H1 (cell line): ENCODE measurements around the gene FAM184B. TPM values are rescaled to one million over a fixed set of nuclear protein-coding genes. Genes with fewer than 3 reads are reported as not detected.

Experiments used
- CTCF ChIA-PET: fragments of 300-600 bp; sonication (Branson Sonifier 250); formaldehyde crosslinking; loops from one replicate; lab custom pipeline; 2021; ENCODE audit not compliant: partially characterized antibody; lab: Charles Lee
- POLR2A ChIA-PET: fragments of 300-600 bp; sonication (Branson Sonifier 250); formaldehyde crosslinking; loops from one replicate; lab custom pipeline; 2021; ENCODE audit warnings: inconsistent platforms; ENCODE audit not compliant: partially characterized antibody; lab: Charles Lee
- DNase-seq, 2 experiments: peaks; one replicate each; pipeline versions ENCODE4 v3.0.0 to v3.0.0-alpha.2; 2010 to 2022; ENCODE audit warnings: low spot score in 2 of 2, low read depth in 1 of 2, mixed read lengths in 1 of 2
- FAIRE-seq: peaks from 2 replicates; lab custom pipeline; 2011; peaks lifted over from hg19 to GRCh38; lab: Jason Lieb, UNC
- H2AFZ ChIP-seq: 2 replicates; pipeline ENCODE4 v1.8.1; 2012; ENCODE audit warnings: low read length, inconsistent platforms
- H2AK5ac ChIP-seq: 2 replicates; pipeline ENCODE4 v1.6.1; 2013; ENCODE audit warnings: low read depth, low read length
- H2BK120ac ChIP-seq: replicated peaks from 2 replicates; pipeline ENCODE3; 2013; ENCODE audit warnings: low read depth, low read length, inconsistent platforms
- H2BK12ac ChIP-seq: 2 replicates; pipeline ENCODE4 v1.6.1; 2013; ENCODE audit warnings: low read depth, low read length
- H2BK15ac ChIP-seq: 2 replicates; pipeline ENCODE4 v1.6.1; 2013; ENCODE audit warnings: low read length
- H2BK20ac ChIP-seq: 2 replicates; pipeline ENCODE4 v1.6.1; 2013; ENCODE audit warnings: low read length
- H2BK5ac ChIP-seq: 2 replicates; pipeline ENCODE4 v1.6.1; 2013; ENCODE audit warnings: low read depth, low read length
- H3K14ac ChIP-seq: 2 replicates; pipeline ENCODE4 v1.6.1; 2013; ENCODE audit warnings: inconsistent platforms; ENCODE audit not compliant: insufficient read length
- H3K18ac ChIP-seq: 2 replicates; pipeline ENCODE4 v1.6.1; 2013; ENCODE audit warnings: low read length; ENCODE audit errors: extremely low read depth
- H3K23ac ChIP-seq: 2 replicates; pipeline ENCODE4 v1.6.1; 2013; ENCODE audit warnings: inconsistent platforms; ENCODE audit not compliant: insufficient read length
- H3K23me2 ChIP-seq: 2 replicates; pipeline ENCODE4 v1.6.1; 2013; ENCODE audit warnings: low read depth, low read length
- H3K27ac ChIP-seq: 2 replicates; pipeline ENCODE4 v1.6.1; 2011; ENCODE audit warnings: low read depth, low read length, inconsistent platforms
- H3K27me3 ChIP-seq, 4 experiments: replicated peaks in 1 of 4; 1 replicate in 1 of 4; 2 replicates in 3 of 4; pipeline versions ENCODE4 v1.6.1 to v1.8.1; 2011 to 2013; ENCODE audit warnings: low read length in 3 of 4, mild to moderate bottlenecking in 3 of 4, inconsistent platforms in 2 of 4, mixed read lengths in 2 of 4, moderate library complexity in 1 of 4; ENCODE audit not compliant: control insufficient read depth in 3 of 4, insufficient read depth in 3 of 4; ENCODE audit errors: extremely low read depth in 1 of 4
- H3K36me3 ChIP-seq, 4 experiments: 2 replicates each; pipeline versions ENCODE4 v1.6.1 to v1.8.1; 2011 to 2013; ENCODE audit warnings: mild to moderate bottlenecking in 4 of 4, low read length in 3 of 4, moderate library complexity in 2 of 4, control low read depth in 1 of 4, inconsistent platforms in 1 of 4; ENCODE audit not compliant: insufficient read depth in 4 of 4, control insufficient read depth in 2 of 4
- H3K4ac ChIP-seq: replicated peaks from 2 replicates; pipeline ENCODE3; 2013; ENCODE audit warnings: low read length, low read depth, mixed read lengths, inconsistent platforms; ENCODE audit not compliant: insufficient read length
- H3K4me1 ChIP-seq, 4 experiments: replicated peaks in 1 of 4; 1 replicate in 1 of 4; 2 replicates in 3 of 4; pipeline versions ENCODE4 v1.6.1 to v1.8.1; 2011 to 2013; ENCODE audit warnings: low read length in 3 of 4, inconsistent platforms in 2 of 4, mixed read lengths in 1 of 4; ENCODE audit not compliant: insufficient read depth in 4 of 4, control insufficient read depth in 3 of 4
- H3K4me2 ChIP-seq, 2 experiments: 2 replicates each; pipeline versions ENCODE4 v1.6.1 to v1.8.1; 2011 to 2013; ENCODE audit warnings: low read depth in 2 of 2, low read length in 2 of 2, control low read depth in 1 of 2, inconsistent platforms in 1 of 2, mild to moderate bottlenecking in 1 of 2; ENCODE audit not compliant: insufficient read depth in 1 of 2
- H3K4me3 ChIP-seq, 4 experiments: fragments of 200-600, 300-600 bp in 1 of 4; sonication (generic), shearing (Covaris generic), sonication (Bioruptor Twin) in 1 of 4; 2 replicates each; pipeline versions ENCODE4 v1.5.1 to v1.8.1; 2011 to 2016; ENCODE audit warnings: low read length in 4 of 4, low read depth in 3 of 4, control low read depth in 2 of 4, inconsistent platforms in 2 of 4, mild to moderate bottlenecking in 2 of 4, mixed read lengths in 1 of 4, moderate library complexity in 1 of 4; ENCODE audit not compliant: insufficient read depth in 2 of 4; ENCODE audit errors: extremely low read depth in 1 of 4
- H3K56ac ChIP-seq: replicated peaks from 2 replicates; pipeline ENCODE3; 2013; ENCODE audit warnings: low read depth, mild to moderate bottlenecking, mixed read lengths, low read length, inconsistent platforms; ENCODE audit not compliant: insufficient read length
- H3K79me1 ChIP-seq: 2 replicates; pipeline ENCODE4 v1.6.1; 2013; ENCODE audit warnings: low read depth, low read length, control low read depth
- H3K79me2 ChIP-seq, 2 experiments: 2 replicates each; pipeline versions ENCODE4 v1.6.1 to v1.8.1; 2012 to 2013; ENCODE audit warnings: low read length in 2 of 2, mild to moderate bottlenecking in 2 of 2, inconsistent platforms in 1 of 2; ENCODE audit not compliant: insufficient read depth in 2 of 2, control insufficient read depth in 1 of 2
- H3K9ac ChIP-seq, 4 experiments: replicated peaks in 1 of 4; 1 replicate in 1 of 4; 2 replicates in 3 of 4; pipeline versions ENCODE4 v1.6.1 to v1.8.1; 2011 to 2013; ENCODE audit warnings: low read depth in 3 of 4, low read length in 3 of 4, control low read depth in 2 of 4, mild to moderate bottlenecking in 2 of 4, moderate library complexity in 2 of 4, inconsistent platforms in 1 of 4; ENCODE audit errors: extremely low read depth in 1 of 4
- H3K9me3 ChIP-seq, 2 experiments: 2 replicates each; pipeline versions ENCODE4 v1.6.1 to v1.8.1; 2012 to 2013; ENCODE audit warnings: mild to moderate bottlenecking in 2 of 2, moderate library complexity in 2 of 2, control low read depth in 1 of 2, inconsistent platforms in 1 of 2, low read depth in 1 of 2, low read length in 1 of 2, mixed read lengths in 1 of 2; ENCODE audit not compliant: insufficient read depth in 2 of 2
- H4K20me1 ChIP-seq, 2 experiments: replicated peaks in 1 of 2; 2 replicates each; pipeline versions ENCODE3 to v1.8.1; 2011 to 2013; ENCODE audit warnings: inconsistent platforms in 2 of 2, low read length in 2 of 2, mild to moderate bottlenecking in 1 of 2; ENCODE audit not compliant: insufficient read depth in 2 of 2, control insufficient read depth in 1 of 2
- H4K5ac ChIP-seq: 2 replicates; pipeline ENCODE4 v1.6.1; 2013; ENCODE audit warnings: low read length, low read depth, mixed read lengths, inconsistent platforms; ENCODE audit not compliant: insufficient read length
- H4K8ac ChIP-seq: 2 replicates; pipeline ENCODE4 v1.8.0; 2013; ENCODE audit warnings: mild to moderate bottlenecking, moderate library complexity, low read length, inconsistent platforms; ENCODE audit not compliant: insufficient read depth; ENCODE audit errors: extremely low read depth
- H4K91ac ChIP-seq: replicated peaks from 2 replicates; pipeline ENCODE3; 2013; ENCODE audit warnings: low read length, mixed read lengths, inconsistent platforms; ENCODE audit not compliant: insufficient read length
- CBX5 ChIP-seq: fragments of 300-800, 300-1000 bp; sonication (generic); IDR thresholded peaks from 2 replicates; pipeline ENCODE4 v1.7.1; 2016; ENCODE audit warnings: antibody characterized with exemption, low read length, low read depth
- CTCF ChIP-seq, 3 experiments: IDR thresholded peaks; 1 replicate in 2 of 3; 2 replicates in 1 of 3; pipeline versions ENCODE4 v1.5.1 to v1.6.1; 2011; ENCODE audit warnings: low read length in 3 of 3, mild to moderate bottlenecking in 3 of 3, inconsistent platforms in 2 of 3, low read depth in 1 of 3, moderate library complexity in 1 of 3; ENCODE audit not compliant: insufficient read depth in 1 of 3; ENCODE audit errors: control extremely low read depth in 1 of 3
- EZH2 ChIP-seq: fragments of 200-600 bp; sonication (generic); IDR thresholded peaks from 2 replicates; pipeline ENCODE4 v1.7.1; 2012; ENCODE audit warnings: low read depth, mild to moderate bottlenecking, moderate library complexity, low read length, inconsistent platforms; ENCODE audit not compliant: severe bottlenecking
- HDAC2 ChIP-seq, 2 experiments: fragments of 300-600 bp in 1 of 2; sonication (generic) in 1 of 2; IDR thresholded peaks; 2 replicates each; pipeline ENCODE4 v1.6.1; 2011 to 2012; ENCODE audit warnings: low read depth in 2 of 2, low read length in 2 of 2, mild to moderate bottlenecking in 2 of 2, moderate library complexity in 2 of 2, borderline replicate concordance in 1 of 2, inconsistent platforms in 1 of 2
- HDAC6 ChIP-seq: IDR thresholded peaks from one replicate; pipeline ENCODE4 v1.7.1; 2012; ENCODE audit warnings: low read depth, mild to moderate bottlenecking, inconsistent platforms, low read length, moderate library complexity
- NANOG ChIP-seq: IDR thresholded peaks from 2 replicates; pipeline ENCODE4 v1.6.1; 2011; ENCODE audit warnings: low read length, low read depth, mild to moderate bottlenecking, inconsistent platforms; ENCODE audit not compliant: insufficient read depth, poor library complexity, severe bottlenecking
- PHF8 ChIP-seq: fragments of 200-600 bp; sonication (generic); conservative IDR thresholded peaks from 2 replicates; pipeline ENCODE4 v1.7.1; 2012; ENCODE audit warnings: low read depth, mild to moderate bottlenecking, inconsistent platforms, low read length, moderate library complexity
- SIX5 ChIP-seq: IDR thresholded peaks from 2 replicates; pipeline ENCODE4 v1.6.1; 2011; ENCODE audit warnings: mild to moderate bottlenecking, low read depth, low read length
- SP2 ChIP-seq: IDR thresholded peaks from 2 replicates; pipeline ENCODE4 v1.6.1; 2012; ENCODE audit warnings: mild to moderate bottlenecking, low read length, inconsistent platforms
- WGBS, 2 experiments: shearing (Covaris generic) in 1 of 2; methylation state at CpG; one replicate each; pipeline versions ENCODE4 v1.1.6 to v1.1.7; 2013 to 2015; ENCODE audit warnings: low lambda C conversion rate in 2 of 2, mixed read lengths in 2 of 2, inconsistent platforms in 1 of 2, low coverage in 1 of 2, missing lambda C conversion rate in 1 of 2; ENCODE audit not compliant: insufficient replicate concordance in 2 of 2, insufficient coverage in 1 of 2, insufficient read length in 1 of 2; ENCODE audit errors: extremely low coverage in 1 of 2, missing lambda C conversion rate in 1 of 2; 5-methylcytosine and 5-hydroxymethylcytosine counted together
- polyA plus RNA-seq, 7 experiments: library from polyadenylated mRNA; depleted of rRNA in 3 of 7; stranded (reverse) in 5 of 7; unstranded in 2 of 7; fragments of >200 nt in 5 of 7; fragments of 200-250 nt in 2 of 7; gene quantifications; 1 replicate in 5 of 7; 2 replicates in 1 of 7; 4 replicates in 1 of 7; pipeline versions ENCODE4 v1.2.1 to v1.2.3, GENCODE V29; 2011 to 2013; ENCODE audit warnings: missing spikeins in 2 of 7, mixed read lengths in 2 of 7
- total RNA-seq: library from RNA; stranded (reverse); fragmentation: NEBNext Ultra II Directional; extraction: Animal tissue kit (Norgen Biotek cat#: 25700); gene quantifications from 2 replicates; pipeline ENCODE4 v1.2.1, GENCODE V29; 2021

FAM184B gene
- total and polyA plus RNA-seq, 2 of the 8 experiments (the other 6 are each of a cell fraction or from before 2014, with no cell fraction given) = 0.05 to 0.39 TPM

GRCh38 chr4:17681281-17682221 lies 99.9 kb downstream of the FAM184B start:
- no peak overlapping the region for H2AK5ac ChIP-seq
- no peak for FAIRE-seq
- H3K4me1 ChIP-seq = no peaks in the 10 kb centered on the region
- H2AFZ ChIP-seq = no peak overlapping the region
- no peak overlapping the region for H3K23ac ChIP-seq
- H3K4me3 ChIP-seq = no peak overlapping the region
- no peak overlapping the region for H3K9ac ChIP-seq
- no peak for DNase-seq
- no peak overlapping the region for H3K18ac ChIP-seq
- H3K27me3 ChIP-seq = no peaks in the 10 kb centered on the region
- no peaks in the 10 kb centered on the region for H3K23me2 ChIP-seq
- H2BK5ac ChIP-seq = no peak overlapping the region
- no peak overlapping the region for H3K56ac ChIP-seq
- no peak overlapping the region for H3K4ac ChIP-seq
- H3K27ac ChIP-seq = no peak overlapping the region
- no peak overlapping the region for H2BK12ac ChIP-seq
- no peaks in the 10 kb centered on the region for H4K20me1 ChIP-seq
- no peak overlapping the region for H2BK20ac ChIP-seq
- H3K79me1 ChIP-seq = no peaks in the 10 kb centered on the region
- H4K5ac ChIP-seq = no peak overlapping the region
- no peak overlapping the region for H3K14ac ChIP-seq
- H3K4me2 ChIP-seq = no peak overlapping the region
- H4K8ac ChIP-seq = no peak overlapping the region
- H4K91ac ChIP-seq = no peak overlapping the region
- H2BK15ac ChIP-seq = no peak overlapping the region
- no peaks in the 10 kb centered on the region for H3K9me3 ChIP-seq
- H3K79me2 ChIP-seq = no peaks in the 10 kb centered on the region
- H3K36me3 ChIP-seq = no peaks in the 10 kb centered on the region
- H2BK120ac ChIP-seq = no peak overlapping the region
- WGBS, 2 experiments = 61% methylated on average over 7 of the region's 7 CpGs; no CpG with 5 or more reads in 1 of the 2 experiments
- ChIA-PET CTCF (interaction anchor here (1.2 to 1.4 kb wide), 2 partner anchors 11 to 27 kb away, joined by 3 read pairs; no protein-coding TSS in a partner anchor), POLR2A (no interaction called here)
- TF ChIP-seq CTCF (IDR thresholded peaks at IDR 0.05; ENCODE audit: control extremely low read depth in 1 of 3, insufficient read depth in 1 of 3, low read depth in 1 of 3, low read length in 3 of 3) (no peak), CBX5 (no peak), PHF8 (no peak), HDAC2 (IDR thresholded peaks at IDR 0.05; ENCODE audit: borderline replicate concordance in 1 of 2, low read depth in 2 of 2, low read length in 2 of 2) (no peak), SIX5 (no peak), HDAC6 (no peak), SP2 (no peak), NANOG (no peak), EZH2 (no peak)
